GM21390 (cell line): ENCODE results near the gene POLDIP2.

Experiments
- ATAC-seq: cut with Tn5 transposase; IDR thresholded peaks from one replicate; pipeline ENCODE4 v1.9.1; 2021; ENCODE audit not compliant: unreplicated experiment

POLDIP2 gene

DNA sequence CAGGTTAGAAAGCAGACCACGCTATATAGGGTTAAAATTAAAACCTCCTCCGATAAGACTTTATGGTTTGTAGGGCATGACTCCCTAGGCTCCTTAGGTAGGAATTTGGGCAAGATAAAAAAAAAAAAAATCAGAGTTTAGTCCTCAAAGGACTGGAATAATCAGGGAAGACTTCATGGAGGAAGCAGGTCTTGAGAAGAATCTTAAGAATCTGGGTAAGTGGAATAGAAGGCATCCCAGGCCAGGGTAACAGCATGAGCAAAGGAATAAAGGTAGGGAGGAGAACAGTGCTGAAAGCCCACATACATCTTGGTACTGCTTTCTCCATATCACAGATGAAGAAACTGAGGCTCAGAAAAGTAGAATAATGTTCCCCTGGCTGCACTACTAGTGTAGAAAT, 33.2 kb upstream of the POLDIP2 start:
- no peak for ATAC-seq

DNA sequence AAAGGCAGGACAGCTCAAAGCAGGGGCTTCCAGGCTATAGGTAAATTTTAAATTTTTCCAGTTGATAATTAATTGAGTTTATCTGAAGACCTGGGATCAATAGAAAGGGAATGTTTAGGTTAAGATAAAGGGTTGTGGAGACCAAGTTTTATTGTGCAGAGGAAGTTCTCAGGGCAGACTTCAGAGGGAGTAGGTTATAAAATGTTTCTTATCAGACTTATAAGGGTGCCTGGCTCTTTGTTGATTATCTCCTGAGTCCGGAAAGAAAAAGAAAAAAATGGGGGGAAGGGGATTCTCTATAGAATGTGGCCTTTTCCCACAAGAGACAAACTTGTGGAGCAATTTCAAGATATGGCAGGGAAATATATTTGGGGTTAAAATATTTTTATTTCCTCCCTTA, 32.8 kb upstream of the POLDIP2 start:
- no peak for ATAC-seq

DNA sequence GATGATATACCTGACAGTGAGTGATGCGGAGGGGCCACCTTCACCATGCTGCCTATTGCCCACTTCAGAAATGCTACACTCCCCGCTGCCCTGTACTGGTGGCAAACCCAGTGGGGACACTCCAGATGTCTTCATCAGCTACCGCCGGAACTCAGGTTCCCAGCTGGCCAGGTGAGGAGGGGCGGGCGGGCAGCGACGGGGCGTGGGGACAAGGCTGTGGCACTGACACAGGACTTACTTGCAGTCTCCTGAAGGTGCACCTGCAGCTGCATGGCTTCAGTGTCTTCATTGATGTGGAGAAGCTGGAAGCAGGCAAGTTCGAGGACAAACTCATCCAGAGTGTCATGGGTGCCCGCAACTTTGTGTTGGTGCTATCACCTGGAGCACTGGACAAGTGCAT, 30.8 kb upstream of the POLDIP2 start:
- no peak for ATAC-seq

DNA sequence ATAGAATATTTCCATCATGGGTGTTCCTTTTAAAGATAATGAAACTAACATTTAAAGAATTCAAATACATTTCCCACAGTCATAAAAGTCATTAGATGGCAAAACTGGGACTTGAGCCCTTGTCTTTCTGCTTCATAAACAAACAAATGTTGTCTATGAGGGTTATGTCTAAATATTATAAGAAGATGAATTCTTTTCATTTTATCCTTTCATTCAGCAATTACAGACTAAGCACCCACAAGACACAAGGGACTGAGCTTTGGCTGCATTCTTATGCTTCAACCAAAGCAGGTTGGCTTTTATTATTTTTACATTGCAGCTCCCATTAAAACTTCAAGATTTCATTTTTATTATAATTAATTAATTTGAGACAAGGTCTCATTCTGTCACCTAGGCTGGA, 29.1 kb upstream of the POLDIP2 start:
- ATAC-seq, result no peak

DNA sequence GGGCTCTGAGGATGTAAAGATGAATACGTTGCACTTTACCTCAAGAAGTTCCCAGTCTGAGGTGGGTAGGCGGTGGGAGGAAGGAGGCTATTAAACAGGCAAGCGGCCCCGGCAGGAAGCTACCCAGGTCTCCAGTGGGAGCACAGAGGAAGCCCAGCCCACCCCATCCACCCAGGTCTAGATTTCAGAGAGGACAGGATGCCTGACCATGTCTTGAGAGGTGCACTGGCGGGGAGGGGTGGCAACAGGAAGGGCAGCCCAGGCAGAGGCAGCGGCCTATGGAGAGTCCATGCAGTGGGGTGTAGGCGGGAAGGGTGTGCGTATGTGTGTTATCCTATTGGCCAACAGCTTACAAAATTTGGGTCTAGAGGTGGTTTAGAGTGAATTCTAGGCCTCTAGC, 28.1 kb upstream of the POLDIP2 start:
- no peak for ATAC-seq

DNA sequence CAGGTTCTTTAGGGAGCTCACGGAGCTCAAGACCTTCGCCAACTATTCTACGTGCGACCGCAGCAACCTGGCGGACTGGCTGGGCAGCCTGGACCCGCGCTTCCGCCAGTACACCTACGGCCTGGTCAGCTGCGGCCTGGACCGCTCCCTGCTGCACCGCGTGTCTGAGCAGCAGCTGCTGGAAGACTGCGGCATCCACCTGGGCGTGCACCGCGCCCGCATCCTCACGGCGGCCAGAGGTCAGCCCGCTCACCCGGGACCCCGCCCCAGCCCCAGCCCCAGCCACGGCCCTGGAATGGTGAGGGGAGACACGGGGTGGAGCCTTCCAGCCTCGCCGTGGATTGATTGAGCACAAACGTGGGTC, 27.7 kb upstream of the POLDIP2 start:
- ATAC-seq, result no peak

DNA sequence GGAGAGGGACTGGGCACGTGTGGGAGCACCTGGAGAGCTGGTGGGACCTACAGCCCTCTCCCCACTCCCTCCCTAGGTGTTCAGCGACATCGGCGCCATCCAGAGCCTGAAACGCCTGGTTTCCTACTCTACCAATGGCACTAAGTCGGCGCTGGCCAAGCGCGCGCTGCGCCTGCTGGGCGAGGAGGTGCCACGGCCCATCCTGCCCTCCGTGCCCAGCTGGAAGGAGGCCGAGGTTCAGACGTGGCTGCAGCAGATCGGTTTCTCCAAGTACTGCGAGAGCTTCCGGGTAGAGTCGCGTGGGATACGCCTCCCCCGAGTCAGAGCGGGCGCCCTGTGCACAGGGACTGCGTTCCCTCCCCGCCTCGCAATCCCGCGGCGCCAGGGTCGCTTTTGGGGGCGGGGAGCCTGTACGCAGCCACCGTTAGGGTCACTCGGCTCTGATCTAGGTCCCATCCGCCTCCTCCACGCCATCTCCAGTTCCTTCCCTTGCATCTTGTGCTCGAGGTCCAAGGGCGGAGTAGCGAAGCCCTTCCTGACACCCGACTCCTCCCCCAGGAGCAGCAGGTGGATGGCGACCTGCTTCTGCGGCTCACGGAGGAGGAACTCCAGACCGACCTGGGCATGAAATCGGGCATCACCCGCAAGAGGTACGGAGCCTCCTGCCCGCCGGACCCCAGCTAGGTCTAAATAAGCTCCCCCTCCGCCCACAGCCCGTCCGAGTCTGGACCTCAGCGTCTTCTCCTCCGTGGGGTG, 27.1 kb upstream of the POLDIP2 start:
- peak; percentile 60 for ATAC-seq

DNA sequence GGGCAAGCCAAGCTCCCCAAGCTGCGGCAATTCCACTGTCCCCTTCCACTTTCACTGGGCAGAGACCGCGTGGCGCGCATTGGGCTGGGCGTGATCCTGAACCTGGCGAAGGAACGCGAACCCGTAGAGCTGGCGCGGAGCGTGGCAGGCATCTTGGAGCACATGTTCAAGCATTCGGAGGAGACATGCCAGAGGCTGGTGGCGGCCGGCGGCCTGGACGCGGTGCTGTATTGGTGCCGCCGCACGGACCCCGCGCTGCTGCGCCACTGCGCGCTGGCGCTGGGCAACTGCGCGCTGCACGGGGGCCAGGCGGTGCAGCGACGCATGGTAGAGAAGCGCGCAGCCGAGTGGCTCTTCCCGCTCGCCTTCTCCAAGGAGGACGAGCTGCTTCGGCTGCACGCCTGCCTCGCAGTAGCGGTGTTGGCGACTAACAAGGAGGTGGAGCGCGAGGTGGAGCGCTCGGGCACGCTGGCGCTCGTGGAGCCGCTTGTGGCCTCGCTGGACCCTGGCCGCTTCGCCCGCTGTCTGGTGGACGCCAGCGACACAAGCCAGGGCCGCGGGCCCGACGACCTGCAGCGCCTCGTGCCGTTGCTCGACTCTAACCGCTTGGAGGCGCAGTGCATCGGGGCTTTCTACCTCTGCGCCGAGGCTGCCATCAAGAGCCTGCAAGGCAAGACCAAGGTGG, 24.0 kb upstream of the POLDIP2 start:
- no peak for ATAC-seq

DNA sequence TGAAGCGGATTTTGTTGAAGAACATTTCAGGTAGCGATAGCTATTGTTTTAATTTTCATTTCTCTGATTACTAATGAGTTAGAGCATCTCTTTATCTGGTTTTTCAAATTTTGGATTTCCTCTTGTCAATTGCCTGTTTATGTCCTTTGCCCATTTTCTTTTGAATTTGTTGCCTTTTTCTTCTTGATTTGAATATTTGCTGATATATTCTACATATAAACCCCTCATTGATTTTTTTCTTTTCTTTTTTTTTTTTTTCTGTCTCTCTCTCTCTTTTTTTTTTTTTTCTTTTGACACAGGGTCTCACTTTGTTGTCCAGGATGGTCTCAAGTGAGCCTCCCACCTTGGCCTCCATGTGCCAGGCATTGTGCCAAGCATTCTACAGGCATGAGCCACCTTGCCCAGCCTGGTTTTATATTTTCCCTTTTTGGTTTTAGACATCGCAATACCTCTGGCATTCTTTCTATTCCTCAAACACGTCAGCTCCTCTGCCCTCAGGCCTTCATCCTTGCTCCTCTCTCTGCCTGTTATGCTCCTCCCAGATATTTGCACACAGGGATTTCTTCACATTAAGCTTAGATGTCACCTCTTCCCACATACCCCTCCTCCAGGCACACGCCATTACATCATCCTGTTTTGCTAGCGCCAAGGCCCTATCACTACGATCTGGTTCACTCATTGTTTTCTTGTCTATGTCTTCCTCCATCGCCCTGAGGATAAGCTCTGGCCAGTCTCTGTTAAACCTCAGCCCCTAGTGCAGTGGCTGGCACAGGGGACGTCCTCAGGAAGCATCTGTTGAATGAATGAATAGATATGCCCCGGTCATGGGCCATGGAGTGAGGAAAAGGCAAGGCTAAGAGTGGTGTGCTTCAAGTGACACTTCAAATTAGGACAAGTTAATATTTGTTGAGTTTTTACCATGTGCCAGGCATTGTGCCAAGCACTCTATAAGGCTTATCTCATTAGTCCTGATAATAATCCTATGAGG, 22.8 kb upstream of the POLDIP2 start:
- ATAC-seq, result no peak

DNA sequence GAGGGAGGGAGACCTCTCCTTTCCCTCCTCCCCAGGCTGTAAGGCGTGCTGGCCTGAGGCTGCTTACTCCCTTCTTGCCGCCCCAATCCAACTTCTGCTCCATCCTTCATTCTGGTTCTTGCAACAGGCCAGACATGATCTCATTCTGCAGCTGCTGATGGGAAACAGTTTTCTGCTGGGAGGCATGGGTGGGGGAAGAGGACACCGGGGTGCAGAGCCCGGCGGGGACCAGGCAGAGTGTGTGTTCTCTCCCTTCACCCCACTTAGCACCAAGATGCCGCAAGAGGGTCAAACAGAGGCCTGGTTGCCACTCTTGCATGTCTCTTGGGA, 15.6 kb upstream of the POLDIP2 start:
- no peak for ATAC-seq

DNA sequence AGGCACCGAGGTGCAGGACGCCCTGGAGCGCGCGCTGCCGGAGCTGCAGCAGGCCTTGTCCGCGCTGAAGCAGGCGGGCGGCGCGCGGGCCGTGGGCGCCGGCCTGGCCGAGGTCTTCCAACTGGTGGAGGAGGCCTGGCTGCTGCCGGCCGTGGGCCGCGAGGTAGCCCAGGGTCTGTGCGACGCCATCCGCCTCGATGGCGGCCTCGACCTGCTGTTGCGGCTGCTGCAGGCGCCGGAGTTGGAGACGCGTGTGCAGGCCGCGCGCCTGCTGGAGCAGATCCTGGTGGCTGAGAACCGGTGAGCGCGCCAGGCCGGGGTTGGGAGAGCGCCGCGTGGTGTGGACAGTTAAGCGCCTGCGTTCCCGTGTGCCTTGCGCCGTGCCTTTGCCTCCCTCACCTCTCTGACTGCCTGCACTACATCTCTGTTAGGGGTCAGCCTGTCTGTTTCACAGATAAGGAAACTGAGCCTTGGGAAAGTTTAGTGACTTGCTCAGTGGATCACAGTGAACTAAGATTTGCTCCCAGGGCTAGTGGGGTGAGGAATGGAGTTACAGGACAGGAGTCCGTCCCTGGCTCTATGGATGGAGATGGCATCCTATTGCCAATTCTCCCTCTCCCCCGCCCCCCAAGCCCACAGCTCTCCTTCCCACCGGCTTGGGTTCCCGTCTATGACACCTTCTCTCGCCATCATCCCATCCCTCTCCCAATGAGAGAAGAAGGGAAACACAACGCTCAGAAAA, 15.0 kb upstream of the POLDIP2 start:
- peak; percentile 12 for ATAC-seq

DNA sequence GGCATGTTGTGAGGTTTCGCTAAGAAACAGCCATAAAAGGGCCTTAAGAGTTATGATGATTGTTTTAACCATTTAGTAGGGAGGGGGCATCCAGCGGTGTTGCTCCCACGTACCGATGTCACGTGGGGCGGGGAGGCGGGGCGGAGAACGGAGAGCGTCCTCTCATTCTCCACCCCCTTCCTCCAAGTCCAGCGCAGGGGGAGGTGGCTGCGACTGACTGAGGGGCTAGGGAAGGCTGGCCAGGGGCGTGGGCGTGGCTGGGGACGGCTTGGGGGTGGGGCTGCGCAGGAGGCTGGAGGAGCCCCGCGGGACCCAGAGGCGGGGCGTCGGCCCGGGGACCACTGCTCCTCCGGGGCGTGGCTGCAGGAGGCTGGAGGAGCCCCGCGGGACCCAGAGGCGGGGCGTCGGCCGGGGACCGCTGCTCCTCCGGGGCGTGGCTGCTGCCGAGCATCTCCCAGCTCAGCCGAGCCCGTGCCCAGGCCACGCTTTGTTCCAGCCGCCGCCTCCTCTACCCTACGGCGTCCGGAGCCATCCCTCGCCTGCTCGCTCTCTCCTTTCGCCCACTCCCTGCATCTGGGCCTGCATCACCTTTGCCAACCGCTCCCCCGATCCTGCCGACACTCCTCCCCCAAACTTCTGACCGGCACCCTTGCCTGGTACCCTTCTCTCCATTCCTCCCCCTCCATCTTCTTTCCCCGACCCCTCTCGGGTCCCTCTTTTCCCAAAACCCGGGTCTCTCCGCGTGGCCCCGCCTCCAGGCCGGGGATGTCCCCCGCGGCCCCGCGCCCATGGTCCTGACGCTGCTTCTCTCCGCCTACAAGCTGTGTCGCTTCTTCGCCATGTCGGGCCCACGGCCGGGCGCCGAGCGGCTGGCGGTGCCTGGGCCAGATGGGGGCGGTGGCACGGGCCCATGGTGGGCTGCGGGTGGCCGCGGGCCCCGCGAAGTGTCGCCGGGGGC, 14.2 kb upstream of the POLDIP2 start, which contains the start of gene SARM1:
Gene SARM1 (plus strand): TSS at position 450 of the 958 bp plus-strand sequence. CDS start 339 bp downstream, at position 789.
- peak; percentile 83 for ATAC-seq

DNA sequence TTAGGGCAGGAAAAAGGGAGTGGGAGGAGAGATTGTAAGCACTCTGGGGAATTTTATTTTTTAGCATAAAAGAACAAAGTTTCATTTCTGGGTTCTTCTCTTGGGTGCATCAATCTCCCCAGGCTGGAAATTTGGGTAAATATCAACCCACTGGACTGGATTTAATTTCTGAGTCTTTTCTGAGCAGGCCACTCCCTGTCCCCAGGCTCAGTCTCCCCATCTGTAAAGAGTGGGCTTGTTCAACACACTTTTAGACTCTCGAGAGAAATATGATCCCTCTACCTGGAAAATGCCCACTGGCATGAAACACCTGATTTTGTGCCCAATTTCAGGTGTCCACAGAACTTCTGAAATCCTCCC, 13.4 kb upstream of the POLDIP2 start:
- ATAC-seq, result no peak

DNA sequence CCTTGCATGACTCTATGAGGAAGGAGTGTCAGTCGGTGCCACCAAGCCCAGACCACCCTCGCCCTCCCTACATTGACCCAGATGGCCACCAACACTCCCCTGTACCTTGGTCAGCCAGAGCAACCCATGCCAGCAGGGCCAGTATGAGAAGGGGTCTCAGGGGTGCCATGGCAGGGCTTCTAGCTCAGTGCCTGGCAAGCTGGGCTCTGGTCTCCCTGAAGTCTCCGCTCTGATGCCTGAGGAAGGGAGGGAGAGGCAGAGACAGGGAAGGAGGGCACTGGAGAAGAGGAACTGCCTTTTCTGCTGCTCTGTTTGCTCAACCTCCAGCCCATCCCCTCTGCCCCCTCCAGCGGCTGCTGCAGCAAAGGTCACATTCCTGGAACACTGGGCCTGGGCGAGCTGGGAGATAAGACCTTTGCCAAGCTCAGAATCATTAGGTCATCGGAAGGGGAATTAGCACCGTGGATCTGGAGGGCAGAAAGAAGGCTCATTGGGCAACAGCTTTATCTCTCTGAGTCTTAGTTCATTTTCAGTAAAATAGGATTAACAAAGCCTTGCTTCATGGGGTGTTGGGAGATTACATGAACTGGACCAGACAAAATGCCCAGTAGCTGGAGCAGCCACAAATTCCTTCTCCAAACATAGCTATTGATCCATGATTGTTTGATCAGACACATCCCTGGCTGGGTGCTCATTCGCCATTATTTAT, 12.9 kb upstream of the POLDIP2 start, which contains the start of gene VTN:
Gene VTN (minus strand): TSS at position 273 of the 709 bp plus-strand sequence. CDS start 104 bp downstream, at position 169.
- no peak for ATAC-seq

DNA sequence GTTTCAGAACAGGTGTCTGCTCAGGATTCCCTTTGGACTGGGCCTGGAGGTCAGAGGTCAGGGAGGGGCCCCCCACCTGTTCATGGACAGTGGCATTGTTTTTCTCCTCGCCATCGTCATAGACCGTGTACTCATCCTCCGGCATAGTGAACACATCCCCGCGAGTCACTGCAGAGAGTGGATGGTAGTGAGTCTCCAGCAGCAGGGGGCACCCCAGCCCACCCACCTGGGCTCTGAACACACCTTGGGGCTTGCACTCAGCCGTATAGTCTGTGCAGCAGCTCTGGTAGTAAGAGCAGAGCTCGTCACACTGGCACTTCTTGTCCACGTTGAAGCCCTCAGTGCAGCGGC, 12.3 kb upstream of the POLDIP2 start:
- ATAC-seq, result no peak

DNA sequence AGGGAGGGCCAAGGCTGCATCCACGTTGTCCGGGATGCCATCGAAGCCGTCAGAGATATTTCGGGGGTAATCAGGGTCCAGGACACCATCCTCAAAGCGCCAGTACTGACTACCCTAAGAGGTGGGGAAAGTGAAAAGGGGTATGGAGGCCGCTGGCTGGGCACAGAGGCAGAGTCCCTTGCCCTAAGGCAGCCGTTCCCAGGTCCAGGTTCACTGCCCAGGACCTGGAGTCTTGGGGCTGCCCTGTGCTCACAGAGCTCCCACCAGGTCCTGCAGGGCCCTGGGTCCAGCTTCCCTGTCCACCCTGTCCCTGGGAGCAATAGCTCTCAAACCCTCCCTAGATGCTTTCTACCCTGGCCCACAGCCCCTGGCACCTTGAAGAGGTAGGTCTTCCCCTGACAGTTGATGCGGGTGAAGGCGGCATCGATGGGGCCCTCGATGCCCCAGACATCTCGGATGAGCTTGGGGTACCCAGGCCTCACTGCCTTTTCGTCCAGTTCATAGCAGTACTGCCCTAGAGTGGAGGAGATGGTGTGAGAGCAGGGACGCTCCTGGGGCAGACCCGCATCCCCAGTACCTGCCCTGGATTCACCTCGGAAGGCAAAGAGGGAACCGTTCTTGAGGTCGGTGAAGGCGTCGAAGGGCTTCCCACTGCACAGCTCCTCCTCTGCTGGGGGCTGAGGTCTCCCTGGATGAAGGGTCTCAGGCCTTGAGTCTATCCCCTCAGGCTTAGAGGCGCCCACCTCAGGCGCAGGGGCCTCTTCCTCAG, 11.8 kb upstream of the POLDIP2 start:
- ATAC-seq, result no peak

DNA sequence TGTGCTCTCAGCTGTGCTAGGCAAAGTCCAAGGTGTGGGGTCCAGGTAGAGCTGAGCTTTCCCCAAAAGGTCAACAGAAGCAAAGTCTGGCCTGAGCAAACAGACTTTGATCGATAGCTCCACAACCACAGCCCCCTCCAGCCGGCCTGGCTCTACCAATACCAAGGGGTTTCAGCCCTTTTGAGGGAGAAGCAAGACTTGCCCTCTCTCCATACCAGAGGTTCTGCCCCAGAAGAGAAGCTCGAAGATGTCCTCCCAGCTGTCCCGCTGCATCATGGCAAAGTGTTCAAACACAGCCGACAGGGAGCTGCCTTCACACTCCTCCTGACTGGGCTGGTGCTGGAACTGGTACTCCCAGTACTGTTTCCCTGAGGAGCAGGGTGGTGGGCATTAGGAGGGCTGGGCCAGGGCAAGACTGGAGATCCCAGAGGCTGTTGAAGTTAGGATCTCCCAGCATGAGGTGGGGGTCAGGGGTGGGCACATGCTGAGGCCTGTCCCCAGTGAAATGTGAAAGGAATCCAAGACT, 11.0 kb upstream of the POLDIP2 start:
- no peak for ATAC-seq

DNA sequence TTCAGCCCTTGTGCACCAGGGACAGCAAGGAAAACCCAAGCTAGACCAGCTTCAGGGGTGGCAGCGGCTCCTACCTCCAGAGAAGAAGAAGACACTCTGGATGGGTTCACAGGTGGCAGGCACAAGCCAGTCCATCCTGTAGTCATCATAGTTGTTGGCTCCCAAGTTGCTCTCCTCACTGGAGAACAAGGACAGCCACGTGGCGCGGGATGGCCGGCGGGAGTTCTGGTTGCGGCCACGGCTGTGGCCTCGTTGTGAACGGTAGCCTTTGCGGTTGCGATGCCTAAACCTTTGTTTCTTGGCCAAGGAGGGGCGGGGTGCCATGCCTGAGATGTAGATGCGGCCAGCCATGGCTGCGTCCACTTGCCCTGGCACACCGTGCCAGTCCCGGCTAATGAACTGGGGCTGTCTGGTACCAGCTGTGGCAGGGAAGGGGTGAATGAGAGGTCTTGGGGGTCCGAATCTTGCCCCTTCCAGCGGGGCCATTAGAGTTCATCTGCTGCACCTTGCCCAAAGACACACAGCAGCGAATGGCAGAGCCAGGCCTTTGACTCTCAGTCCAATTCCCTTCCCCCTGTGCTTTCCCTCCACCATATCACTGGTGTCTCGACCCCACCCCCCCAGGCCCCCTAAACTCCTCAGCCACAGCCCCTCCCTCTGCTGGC, 10.4 kb upstream of the POLDIP2 start:
- no peak for ATAC-seq
